GM12891 (cell line): ENCODE data around the gene PIAS1.

Source experiments
- PAX5 ChIP-seq: IDR thresholded peaks from 2 replicates; pipeline ENCODE4 v1.6.1; 2011; ENCODE audit warnings: low read length, moderate library complexity, mild to moderate bottlenecking; ENCODE audit not compliant: insufficient read depth, severe bottlenecking
- POLR2A ChIP-seq: IDR thresholded peaks from 2 replicates; pipeline ENCODE4 v1.6.1; 2011; ENCODE audit warnings: low read depth, low read length, control low read depth
- POLR2AphosphoS5 ChIP-seq: IDR thresholded peaks from 2 replicates; pipeline ENCODE4 v1.6.1; 2011; ENCODE audit warnings: low read depth, low read length, control low read depth
- POU2F2 ChIP-seq: IDR thresholded peaks from 2 replicates; pipeline ENCODE4 v1.6.1; 2011; ENCODE audit warnings: low read depth, mild to moderate bottlenecking, control low read depth, low read length, moderate library complexity
- TAF1 ChIP-seq: IDR thresholded peaks from 2 replicates; pipeline ENCODE4 v1.6.1; 2011; ENCODE audit warnings: low read depth, low read length, control low read depth

DNA sequence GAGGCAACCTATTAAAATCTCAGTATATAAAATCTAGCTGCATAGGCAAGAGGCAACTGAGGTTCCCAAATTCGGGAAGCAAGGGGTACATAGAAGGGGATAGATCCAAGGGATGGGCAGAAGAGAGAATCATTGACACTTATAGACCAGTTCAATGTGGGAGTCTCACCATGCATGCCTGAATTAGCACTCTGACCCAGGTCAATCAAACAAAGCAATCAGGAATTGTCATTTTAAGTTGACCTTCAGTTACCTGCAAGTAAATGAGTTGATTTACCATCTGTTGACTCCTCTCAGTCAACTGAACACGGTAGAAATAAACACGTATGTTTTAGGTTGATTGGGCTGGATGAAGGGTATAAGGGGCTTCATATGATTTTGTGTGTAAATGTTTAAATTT is 33.4 kb upstream of the PIAS1 start:
- TF ChIP-seq TAF1 (no peak), POU2F2 (no peak), POLR2A (no peak), POLR2AphosphoS5 (no peak), PAX5 (no peak)
